GM20431 (cell line): ENCODE measurements around the gene COQ5.

ENCODE experiments used
- in situ Hi-C: fragments of 300-500 bp; cut with MseI, MboI; formaldehyde crosslinking; loops from one replicate; pipeline ENCODE4 v1.15.0; 2020; ENCODE audit warnings: low sequenced_read_pairs; ENCODE audit not compliant: unreplicated experiment

COQ5 gene

GRCh38 chr12:120528861-120529525, at the start of gene COQ5:
Gene COQ5, minus strand, starts transcription at chr12:120529158. Its CDS starts 17 bp downstream, at chr12:120529141.
- in situ Hi-C loops, result no loop called here

GRCh38 chr12:120574106-120574505, 45.1 kb upstream of the COQ5 start:
- in situ Hi-C loops, result no loop called here

- in situ Hi-C loops, result no loop called here
Observed at GRCh38 chr12:120573560-120573959, 44.6 kb upstream of the COQ5 start.

- in situ Hi-C loops, result no loop called here
Observed at GRCh38 chr12:120571299-120571698, 42.3 kb upstream of the COQ5 start.

GRCh38 chr12:120563495-120563894, 34.5 kb upstream of the COQ5 start:
- in situ Hi-C loops, result no loop called here

GRCh38 chr12:120562906-120563305, 33.9 kb upstream of the COQ5 start:
- in situ Hi-C loops, result no loop called here

GRCh38 chr12:120557589-120557988, 28.6 kb upstream of the COQ5 start:
- in situ Hi-C loops, result no loop called here

GRCh38 chr12:120554678-120555077, 25.7 kb upstream of the COQ5 start:
- in situ Hi-C loops, result no loop called here

GRCh38 chr12:120546050-120546386, 17.1 kb upstream of the COQ5 start:
- in situ Hi-C loops, result no loop called here

GRCh38 chr12:120544691-120545090, 15.7 kb upstream of the COQ5 start:
- in situ Hi-C loops, result no loop called here

GRCh38 chr12:120542166-120542565, 13.2 kb upstream of the COQ5 start:
- in situ Hi-C loops, result no loop called here

GRCh38 chr12:120540445-120540844, 11.5 kb upstream of the COQ5 start:
- in situ Hi-C loops, result no loop called here

GRCh38 chr12:120539303-120539702, 10.3 kb upstream of the COQ5 start:
- in situ Hi-C loops, result no loop called here

- in situ Hi-C loops, result no loop called here
Observed at GRCh38 chr12:120538281-120539156, 9.6 kb upstream of the COQ5 start.

- in situ Hi-C loops, result no loop called here
Observed at GRCh38 chr12:120537856-120538220, 8.9 kb upstream of the COQ5 start.

GRCh38 chr12:120536064-120536791, 7.3 kb upstream of the COQ5 start:
- in situ Hi-C loops, result no loop called here

GRCh38 chr12:120534703-120535655, 6.0 kb upstream of the COQ5 start:
- in situ Hi-C loops, result no loop called here

- in situ Hi-C loops, result no loop called here
Observed at GRCh38 chr12:120534203-120534702, 5.3 kb upstream of the COQ5 start, which contains the start of gene RNF10. Gene RNF10, plus strand, starts transcription at chr12:120534356. Its CDS starts 456 bp downstream, at chr12:120534812.

GRCh38 chr12:120532701-120533238, 3.8 kb upstream of the COQ5 start:
- in situ Hi-C loops, result no loop called here
